ENCODE measurements around the gene LRRC18.

LRRC18 gene

DNA sequence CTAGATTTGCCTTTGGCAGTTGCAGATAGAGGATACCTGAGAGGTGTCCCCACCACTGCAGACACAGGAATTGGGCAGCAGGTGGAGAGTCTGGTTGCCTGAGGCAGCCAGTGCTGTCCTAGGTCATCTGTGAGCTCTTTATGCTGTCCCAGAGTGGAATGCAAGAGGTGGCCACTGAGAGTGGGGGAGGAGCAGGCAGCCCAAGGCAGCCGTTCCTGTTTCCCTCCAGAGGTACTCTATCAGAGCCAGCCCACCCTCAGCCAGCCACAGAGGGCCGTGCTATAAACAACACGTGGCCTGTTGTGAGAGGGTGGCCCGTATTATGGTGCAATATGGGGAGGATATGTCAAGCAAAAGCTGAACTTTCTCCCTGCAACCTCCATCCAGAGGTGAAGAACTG, 8.5 kb downstream of the LRRC18 start:
- H3K27me3 ChIP-seq (ENCODE audit: control insufficient read depth, insufficient read depth, low read length) = no peaks in the 10 kb centered on the region
- no peaks in the 10 kb centered on the region for H3K4me1 ChIP-seq (ENCODE audit: control insufficient read depth, low read depth, low read length)

DNA sequence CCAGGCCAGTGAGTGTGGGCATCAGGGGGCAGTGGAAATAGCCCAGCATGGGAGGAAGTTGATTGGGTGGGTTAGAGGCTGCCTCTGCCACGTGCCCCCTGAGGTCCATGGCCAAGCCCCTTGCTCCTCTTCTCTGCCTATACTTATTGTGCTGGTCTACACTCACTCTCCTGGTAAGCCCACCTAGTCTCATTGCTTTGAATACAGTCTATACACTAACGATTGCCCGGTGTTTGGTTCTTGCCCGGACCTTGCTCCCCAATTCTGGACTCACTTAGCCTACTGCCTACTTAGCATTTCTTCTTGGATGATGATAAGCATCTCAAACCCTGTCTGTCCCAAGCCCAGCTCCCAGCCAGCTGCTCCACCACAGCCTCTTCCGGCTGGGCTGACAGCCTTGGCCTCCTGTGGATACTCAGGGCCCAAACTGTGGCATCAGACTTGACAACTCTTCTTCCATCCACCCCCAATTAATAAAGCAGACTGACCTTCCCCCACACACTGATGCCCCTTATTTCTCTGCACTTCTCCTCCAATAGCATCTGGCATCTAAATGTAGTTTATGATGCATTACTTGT, 10.1 kb downstream of the LRRC18 start:
- Histone ChIP-seq H3K9me3 (ENCODE audit: control insufficient read depth, low read depth, low read length) (no peaks in the 10 kb centered on the region), H3K27ac (ENCODE audit: low read length) (no peak overlapping the region), H3K27me3 (ENCODE audit: control insufficient read depth, insufficient read depth, low read length) (no peaks in the 10 kb centered on the region), H3K9ac (ENCODE audit: low read length) (no peak overlapping the region), H3K4me1 (ENCODE audit: control insufficient read depth, low read depth, low read length) (no peaks in the 10 kb centered on the region), H3K36me3 (ENCODE audit: control insufficient read depth, low read depth, low read length) (no peaks in the 10 kb centered on the region), H3K4me3 (ENCODE audit: low read length) (no peak overlapping the region)

More for the DNA sequence above, 8.5 kb downstream of the LRRC18 start:
- no peaks in the 10 kb centered on the region for H3K36me3 ChIP-seq (ENCODE audit: control insufficient read depth, low read depth, low read length)
- H3K9me3 ChIP-seq (ENCODE audit: control insufficient read depth, low read depth, low read length) = no peaks in the 10 kb centered on the region
- H3K4me3 ChIP-seq (ENCODE audit: low read length) = no peak overlapping the region
- H3K9ac ChIP-seq (ENCODE audit: low read length) = no peak overlapping the region
- no peak overlapping the region for H3K27ac ChIP-seq (ENCODE audit: low read length)

DNA sequence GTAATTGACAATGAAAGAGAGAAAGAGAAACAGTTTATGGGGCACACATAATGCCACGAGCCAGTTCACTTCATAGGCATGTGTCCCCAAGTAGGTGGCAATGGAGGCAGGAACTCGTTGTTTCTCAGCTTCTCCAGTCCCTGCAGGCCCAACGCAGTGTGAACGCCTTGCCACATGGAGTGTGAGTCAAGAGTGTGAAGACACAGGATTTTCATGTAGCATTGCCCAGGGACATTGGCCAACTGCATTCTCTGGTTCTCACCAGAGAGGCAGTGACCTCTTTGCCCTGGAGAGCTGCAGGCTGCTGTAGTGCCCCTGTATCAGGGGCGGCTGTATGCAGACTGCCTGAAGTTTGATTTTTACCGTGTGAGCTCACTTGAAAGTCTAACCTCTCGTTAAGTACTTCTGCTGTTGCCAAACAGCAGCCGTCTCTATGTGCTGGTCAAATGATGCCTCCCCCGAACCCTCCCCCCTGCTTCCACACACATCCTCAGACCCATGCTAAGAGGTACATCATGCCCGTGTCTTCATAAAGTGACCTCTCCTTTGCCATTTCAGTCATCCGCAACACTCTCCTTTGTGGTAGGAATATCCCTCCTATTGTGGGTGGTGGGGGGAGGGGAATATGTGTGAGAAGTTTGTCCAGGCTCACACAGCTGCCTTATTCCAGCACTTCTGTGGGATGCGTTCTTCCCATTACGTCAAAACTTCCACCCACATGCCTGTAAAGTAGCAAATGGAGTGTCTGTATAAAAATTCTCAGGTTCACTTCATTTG, 12.7 kb downstream of the LRRC18 start:
- Histone ChIP-seq H3K4me1 (ENCODE audit: control insufficient read depth, low read depth, low read length) (no peaks in the 10 kb centered on the region), H3K4me3 (ENCODE audit: low read length) (no peak overlapping the region), H3K27ac (ENCODE audit: low read length) (no peak overlapping the region), H3K36me3 (ENCODE audit: control insufficient read depth, low read depth, low read length) (no peaks in the 10 kb centered on the region), H3K27me3 (ENCODE audit: control insufficient read depth, insufficient read depth, low read length) (no peaks in the 10 kb centered on the region), H3K9ac (ENCODE audit: low read length) (no peak overlapping the region), H3K9me3 (ENCODE audit: control insufficient read depth, low read depth, low read length) (no peaks in the 10 kb centered on the region)

DNA sequence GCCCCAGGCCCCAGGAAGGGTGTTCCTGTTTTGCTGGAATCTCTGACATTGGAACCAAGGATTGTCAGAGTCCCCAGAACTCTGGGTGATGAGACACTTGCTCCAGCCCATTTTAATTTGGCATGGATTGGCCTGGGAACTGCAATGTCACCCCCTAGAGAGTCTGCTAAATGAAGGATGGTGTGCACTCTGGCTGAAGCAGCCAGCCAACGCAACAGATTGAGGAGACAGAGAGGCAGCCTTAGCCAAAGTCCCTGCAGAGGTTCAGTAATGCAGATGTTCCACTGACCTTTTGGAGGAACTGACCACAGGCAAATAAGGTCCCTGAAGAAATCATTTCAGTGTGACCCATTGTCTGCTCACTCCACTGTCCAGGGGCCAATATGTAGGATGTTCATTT, 13.4 kb downstream of the LRRC18 start:
- Histone ChIP-seq H3K4me3 (ENCODE audit: low read length) (no peak overlapping the region), H3K36me3 (ENCODE audit: control insufficient read depth, low read depth, low read length) (no peaks in the 10 kb centered on the region), H3K9me3 (ENCODE audit: control insufficient read depth, low read depth, low read length) (no peaks in the 10 kb centered on the region), H3K27ac (ENCODE audit: low read length) (no peak overlapping the region), H3K4me1 (ENCODE audit: control insufficient read depth, low read depth, low read length) (no peaks in the 10 kb centered on the region), H3K27me3 (ENCODE audit: control insufficient read depth, insufficient read depth, low read length) (no peaks in the 10 kb centered on the region), H3K9ac (ENCODE audit: low read length) (no peak overlapping the region)

DNA sequence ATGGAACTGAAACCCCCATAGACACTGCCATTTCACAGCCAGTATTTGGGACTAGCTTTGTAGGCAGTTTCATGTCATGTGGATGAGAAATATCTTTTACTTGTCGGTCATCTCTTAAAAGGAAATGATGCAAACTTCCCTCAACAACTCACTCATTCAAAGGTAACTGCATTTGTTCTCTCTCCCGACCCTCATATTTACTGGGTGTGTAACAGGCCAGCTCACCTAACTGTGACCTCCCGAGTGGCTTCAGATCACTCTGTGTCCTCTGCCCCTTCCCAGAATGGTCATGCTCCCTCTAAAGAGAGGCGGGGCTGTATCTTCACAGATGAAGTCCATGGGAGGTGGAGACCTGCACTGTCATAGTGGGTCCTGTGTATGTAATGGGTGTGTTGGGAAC, 14.7 kb downstream of the LRRC18 start:
- Histone ChIP-seq H3K9me3 (ENCODE audit: control insufficient read depth, low read depth, low read length) (no peaks in the 10 kb centered on the region), H3K27me3 (ENCODE audit: control insufficient read depth, insufficient read depth, low read length) (no peaks in the 10 kb centered on the region), H3K4me3 (ENCODE audit: low read length) (no peak overlapping the region), H3K27ac (ENCODE audit: low read length) (no peak overlapping the region), H3K9ac (ENCODE audit: low read length) (no peak overlapping the region), H3K36me3 (ENCODE audit: control insufficient read depth, low read depth, low read length) (no peaks in the 10 kb centered on the region), H3K4me1 (ENCODE audit: control insufficient read depth, low read depth, low read length) (no peaks in the 10 kb centered on the region)

DNA sequence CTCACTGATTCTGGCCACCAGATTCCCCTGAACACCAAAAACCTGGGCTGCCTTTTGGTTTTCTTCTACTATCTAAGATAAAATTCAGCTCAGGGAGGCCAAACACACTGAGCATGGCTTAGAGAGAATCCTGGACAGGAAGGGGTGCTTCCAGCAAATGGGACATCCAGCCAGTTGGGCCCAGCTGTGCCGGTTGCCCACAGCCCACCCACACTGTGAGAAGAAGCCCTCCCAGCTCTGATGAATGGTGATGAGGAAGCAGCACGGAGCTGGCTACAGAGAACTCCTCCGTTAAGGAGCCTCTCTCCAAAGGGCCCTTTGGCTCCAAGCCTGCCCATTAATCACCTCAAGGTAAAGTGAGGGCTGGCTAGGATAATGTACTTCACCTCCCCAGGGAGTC, 15.9 kb downstream of the LRRC18 start:
- H3K4me3 ChIP-seq (ENCODE audit: low read length) = no peak overlapping the region
- no peak overlapping the region for H3K27ac ChIP-seq (ENCODE audit: low read length)
- H3K36me3 ChIP-seq (ENCODE audit: control insufficient read depth, low read depth, low read length) = no peaks in the 10 kb centered on the region
- no peaks in the 10 kb centered on the region for H3K27me3 ChIP-seq (ENCODE audit: control insufficient read depth, insufficient read depth, low read length)
- H3K9ac ChIP-seq (ENCODE audit: low read length) = no peak overlapping the region
- no peaks in the 10 kb centered on the region for H3K9me3 ChIP-seq (ENCODE audit: control insufficient read depth, low read depth, low read length)
- no peaks in the 10 kb centered on the region for H3K4me1 ChIP-seq (ENCODE audit: control insufficient read depth, low read depth, low read length)

DNA sequence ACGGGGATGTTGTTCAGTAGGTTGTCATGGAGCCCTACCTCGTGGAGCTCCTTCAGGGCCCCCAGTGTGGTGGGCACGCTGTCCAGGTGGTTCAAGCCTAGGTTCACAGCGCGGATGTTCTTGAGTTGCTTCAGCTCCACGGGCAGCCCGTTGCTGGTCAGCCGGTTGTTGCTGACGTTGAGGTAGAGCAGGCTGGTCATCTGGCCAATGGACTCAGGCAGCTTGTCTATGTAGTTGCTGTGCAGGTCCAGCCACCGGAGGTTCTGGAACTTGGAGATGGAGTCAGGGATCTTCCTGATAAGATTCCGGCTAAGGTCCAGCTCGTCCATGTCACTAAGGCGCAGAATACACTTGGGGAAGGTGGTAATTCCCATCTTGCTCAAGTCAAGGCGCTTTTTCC, 26.0 kb downstream of the LRRC18 start:
- no peak overlapping the region for H3K27ac ChIP-seq (ENCODE audit: low read length)
- no peak overlapping the region for H3K9ac ChIP-seq (ENCODE audit: low read length)
- no peaks in the 10 kb centered on the region for H3K27me3 ChIP-seq (ENCODE audit: control insufficient read depth, insufficient read depth, low read length)
- H3K36me3 ChIP-seq (ENCODE audit: control insufficient read depth, low read depth, low read length) = no peaks in the 10 kb centered on the region
- H3K4me3 ChIP-seq (ENCODE audit: low read length) = no peak overlapping the region
- no peaks in the 10 kb centered on the region for H3K9me3 ChIP-seq (ENCODE audit: control insufficient read depth, low read depth, low read length)
- H3K4me1 ChIP-seq (ENCODE audit: control insufficient read depth, low read depth, low read length) = no peaks in the 10 kb centered on the region

DNA sequence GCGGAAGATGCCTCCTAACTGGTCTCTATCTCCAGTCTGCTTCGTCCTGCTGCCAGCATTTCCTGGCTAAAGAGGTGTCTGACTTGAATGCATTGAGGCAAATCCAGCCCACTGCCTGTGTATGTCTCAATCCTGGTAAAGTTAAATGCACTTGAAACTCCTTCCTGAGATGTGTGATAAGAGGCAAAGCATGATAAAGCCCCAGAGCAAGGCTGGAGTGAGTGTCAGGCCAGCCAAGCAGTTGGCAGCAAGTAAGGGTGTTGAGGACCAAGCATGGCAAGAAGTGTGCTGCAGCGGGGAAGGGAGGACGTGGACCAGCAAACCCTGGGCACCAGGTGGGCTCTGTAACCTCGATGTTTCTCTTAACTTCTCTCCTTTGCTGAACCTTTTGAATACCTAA, 29.1 kb downstream of the LRRC18 start:
- H3K9me3 ChIP-seq (ENCODE audit: control insufficient read depth, low read depth, low read length) = no peaks in the 10 kb centered on the region
- H3K27me3 ChIP-seq (ENCODE audit: control insufficient read depth, insufficient read depth, low read length) = no peaks in the 10 kb centered on the region
- no peak overlapping the region for H3K9ac ChIP-seq (ENCODE audit: low read length)
- no peaks in the 10 kb centered on the region for H3K36me3 ChIP-seq (ENCODE audit: control insufficient read depth, low read depth, low read length)
- H3K27ac ChIP-seq (ENCODE audit: low read length) = no peak overlapping the region
- no peak overlapping the region for H3K4me3 ChIP-seq (ENCODE audit: low read length)
- H3K4me1 ChIP-seq (ENCODE audit: control insufficient read depth, low read depth, low read length) = no peaks in the 10 kb centered on the region

DNA sequence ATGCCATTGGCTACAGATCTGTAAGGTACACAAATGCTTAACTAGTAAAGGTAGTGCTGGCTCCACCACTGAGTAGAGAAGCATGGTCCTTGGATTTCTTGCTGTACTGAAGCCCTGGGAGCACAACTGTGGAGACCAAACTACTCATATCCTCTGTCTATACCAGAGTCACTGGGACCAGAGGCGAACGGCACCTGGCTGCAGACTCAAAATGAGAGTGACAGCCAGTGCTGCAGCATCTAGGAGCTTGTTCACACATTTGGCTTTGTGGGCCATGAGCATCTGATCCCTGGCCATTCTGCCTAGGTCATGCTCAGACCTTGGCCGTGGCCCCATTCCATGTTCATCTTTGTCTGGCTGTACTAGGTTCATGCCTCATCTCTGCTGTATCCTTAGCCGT, 31.9 kb downstream of the LRRC18 start:
- no peaks in the 10 kb centered on the region for H3K9me3 ChIP-seq (ENCODE audit: control insufficient read depth, low read depth, low read length)
- no peaks in the 10 kb centered on the region for H3K4me1 ChIP-seq (ENCODE audit: control insufficient read depth, low read depth, low read length)
- H3K27me3 ChIP-seq (ENCODE audit: control insufficient read depth, insufficient read depth, low read length) = no peaks in the 10 kb centered on the region
- no peaks in the 10 kb centered on the region for H3K36me3 ChIP-seq (ENCODE audit: control insufficient read depth, low read depth, low read length)
- no peak overlapping the region for H3K4me3 ChIP-seq (ENCODE audit: low read length)
- no peak overlapping the region for H3K9ac ChIP-seq (ENCODE audit: low read length)
- no peak overlapping the region for H3K27ac ChIP-seq (ENCODE audit: low read length)

DNA sequence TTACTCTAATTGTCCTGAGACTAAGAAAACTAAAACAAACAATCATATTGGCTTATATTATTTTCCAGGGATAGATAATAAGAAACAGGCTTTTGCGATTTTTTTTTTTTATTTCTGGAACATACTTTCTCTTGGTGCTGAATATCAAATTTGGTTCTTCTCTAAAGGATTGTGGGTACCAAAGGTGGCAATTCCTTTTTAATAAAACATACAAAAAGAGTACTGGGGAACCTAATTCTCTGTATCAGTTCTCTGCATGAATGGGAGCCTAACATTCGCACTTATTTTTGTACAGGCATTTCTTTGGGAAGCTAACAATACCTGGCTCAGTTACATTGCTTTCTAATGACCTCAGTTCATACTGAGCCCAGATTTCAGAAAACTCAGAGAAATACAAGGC, 32.8 kb downstream of the LRRC18 start:
- H3K9ac ChIP-seq (ENCODE audit: low read length) = no peak overlapping the region
- H3K27me3 ChIP-seq (ENCODE audit: control insufficient read depth, insufficient read depth, low read length) = no peaks in the 10 kb centered on the region
- H3K4me3 ChIP-seq (ENCODE audit: low read length) = no peak overlapping the region
- no peak overlapping the region for H3K27ac ChIP-seq (ENCODE audit: low read length)
- no peaks in the 10 kb centered on the region for H3K4me1 ChIP-seq (ENCODE audit: control insufficient read depth, low read depth, low read length)
- no peaks in the 10 kb centered on the region for H3K36me3 ChIP-seq (ENCODE audit: control insufficient read depth, low read depth, low read length)
- H3K9me3 ChIP-seq (ENCODE audit: control insufficient read depth, low read depth, low read length) = no peaks in the 10 kb centered on the region

DNA sequence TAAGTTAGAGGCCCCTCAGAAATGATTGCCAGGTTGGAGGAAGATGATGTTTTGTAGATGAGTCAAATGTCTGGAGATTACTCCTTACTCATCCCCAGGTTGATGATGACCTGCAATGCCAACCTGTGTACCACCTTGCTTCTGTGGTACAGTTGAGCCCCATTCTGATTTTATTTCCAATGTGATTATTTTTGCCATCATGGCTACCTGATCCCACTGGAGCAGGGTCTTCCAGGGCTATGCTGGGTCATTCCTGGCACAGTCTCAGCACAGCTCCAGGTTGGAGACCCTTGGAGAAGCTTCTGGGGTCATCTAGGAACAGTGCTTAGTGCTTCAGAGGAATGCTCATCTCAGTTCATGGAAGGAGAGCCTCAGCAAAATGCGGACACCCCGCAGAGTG, 34.3 kb downstream of the LRRC18 start:
- Histone ChIP-seq H3K27ac (ENCODE audit: low read length) (no peak overlapping the region), H3K27me3 (ENCODE audit: control insufficient read depth, insufficient read depth, low read length) (no peaks in the 10 kb centered on the region)

DNA sequence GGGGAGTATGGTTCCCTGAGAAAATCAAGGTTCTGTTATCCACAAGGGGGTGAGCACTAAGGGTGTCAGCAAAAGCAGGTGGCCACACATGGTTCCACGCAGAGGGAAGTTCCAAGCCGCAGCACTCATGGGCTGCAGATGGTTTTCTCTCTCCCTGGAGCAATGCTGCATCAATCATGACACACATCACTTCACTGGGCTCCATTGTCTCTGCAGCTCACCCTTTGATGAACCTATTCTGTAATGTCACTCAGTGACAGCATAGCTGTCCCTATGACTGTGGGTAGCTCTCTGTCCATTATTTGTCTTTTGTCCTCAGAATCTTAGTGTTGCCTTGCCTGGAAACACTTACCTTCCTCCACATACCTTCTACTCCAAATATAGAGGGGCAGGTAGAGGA, 34.8 kb downstream of the LRRC18 start:
- no peak overlapping the region for H3K9ac ChIP-seq (ENCODE audit: low read length)
- no peaks in the 10 kb centered on the region for H3K9me3 ChIP-seq (ENCODE audit: control insufficient read depth, low read depth, low read length)
- no peak overlapping the region for H3K4me3 ChIP-seq (ENCODE audit: low read length)
- no peaks in the 10 kb centered on the region for H3K36me3 ChIP-seq (ENCODE audit: control insufficient read depth, low read depth, low read length)
- H3K27me3 ChIP-seq (ENCODE audit: control insufficient read depth, insufficient read depth, low read length) = no peaks in the 10 kb centered on the region
- H3K27ac ChIP-seq (ENCODE audit: low read length) = no peak overlapping the region
- no peaks in the 10 kb centered on the region for H3K4me1 ChIP-seq (ENCODE audit: control insufficient read depth, low read depth, low read length)

More for the DNA sequence above, 34.3 kb downstream of the LRRC18 start:
- Histone ChIP-seq H3K36me3 (ENCODE audit: control insufficient read depth, low read depth, low read length) (no peaks in the 10 kb centered on the region), H3K4me1 (ENCODE audit: control insufficient read depth, low read depth, low read length) (no peaks in the 10 kb centered on the region), H3K9me3 (ENCODE audit: control insufficient read depth, low read depth, low read length) (no peaks in the 10 kb centered on the region), H3K4me3 (ENCODE audit: low read length) (no peak overlapping the region), H3K9ac (ENCODE audit: low read length) (no peak overlapping the region)
